ENCODE data around the gene PDE8B.

DNA sequence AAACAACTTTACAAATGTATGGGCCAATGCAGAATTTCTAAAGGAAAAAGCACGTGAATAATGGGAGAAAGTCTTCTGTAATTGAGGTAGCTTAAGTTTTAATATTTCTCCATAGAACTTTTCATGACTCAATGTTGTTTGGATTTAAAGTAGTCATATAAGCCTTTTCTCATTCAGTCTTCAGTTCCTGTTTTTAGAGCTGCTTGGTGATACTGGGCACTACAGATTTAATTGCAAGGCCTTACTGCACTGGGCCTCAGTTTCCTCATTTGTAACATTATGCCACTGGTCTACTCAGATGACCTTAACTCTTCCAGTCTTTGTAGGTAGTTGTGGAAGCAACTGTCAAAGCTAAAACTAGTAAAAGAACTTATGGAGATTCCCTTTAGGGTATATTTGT lies 221.2 kb downstream of the PDE8B start:
- TF ChIP-seq, protein P1, sequence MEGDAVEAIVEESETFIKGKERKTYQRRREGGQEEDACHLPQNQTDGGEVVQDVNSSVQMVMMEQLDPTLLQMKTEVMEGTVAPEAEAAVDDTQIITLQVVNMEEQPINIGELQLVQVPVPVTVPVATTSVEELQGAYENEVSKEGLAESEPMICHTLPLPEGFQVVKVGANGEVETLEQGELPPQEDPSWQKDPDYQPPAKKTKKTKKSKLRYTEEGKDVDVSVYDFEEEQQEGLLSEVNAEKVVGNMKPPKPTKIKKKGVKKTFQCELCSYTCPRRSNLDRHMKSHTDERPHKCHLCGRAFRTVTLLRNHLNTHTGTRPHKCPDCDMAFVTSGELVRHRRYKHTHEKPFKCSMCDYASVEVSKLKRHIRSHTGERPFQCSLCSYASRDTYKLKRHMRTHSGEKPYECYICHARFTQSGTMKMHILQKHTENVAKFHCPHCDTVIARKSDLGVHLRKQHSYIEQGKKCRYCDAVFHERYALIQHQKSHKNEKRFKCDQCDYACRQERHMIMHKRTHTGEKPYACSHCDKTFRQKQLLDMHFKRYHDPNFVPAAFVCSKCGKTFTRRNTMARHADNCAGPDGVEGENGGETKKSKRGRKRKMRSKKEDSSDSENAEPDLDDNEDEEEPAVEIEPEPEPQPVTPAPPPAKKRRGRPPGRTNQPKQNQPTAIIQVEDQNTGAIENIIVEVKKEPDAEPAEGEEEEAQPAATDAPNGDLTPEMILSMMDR (IDR thresholded peaks at IDR 0.05) = no peak
- TF ChIP-seq POLR2A (IDR thresholded peaks at IDR 0.05) = no peak

Measured in right lobe of liver (tissue), 4 donors.